ENCODE results near the gene NCR1. TPM values are rescaled to one million over a fixed set of nuclear protein-coding genes. Genes with fewer than 3 reads are reported as not detected.
"Not testable (repeated sequence)": the region's sequence is repeated elsewhere in the genome, so short reads cannot be mapped to it uniquely, and the experiment has no call there.

The NCR1 gene, protein sequence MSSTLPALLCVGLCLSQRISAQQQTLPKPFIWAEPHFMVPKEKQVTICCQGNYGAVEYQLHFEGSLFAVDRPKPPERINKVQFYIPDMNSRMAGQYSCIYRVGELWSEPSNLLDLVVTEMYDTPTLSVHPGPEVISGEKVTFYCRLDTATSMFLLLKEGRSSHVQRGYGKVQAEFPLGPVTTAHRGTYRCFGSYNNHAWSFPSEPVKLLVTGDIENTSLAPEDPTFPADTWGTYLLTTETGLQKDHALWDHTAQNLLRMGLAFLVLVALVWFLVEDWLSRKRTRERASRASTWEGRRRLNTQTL
- 1 to 10 TPM in 5 of 6 donors, under 1 TPM in 1; 0.89 to 4.2 (median 2.2) TPM for total RNA-seq

DNA sequence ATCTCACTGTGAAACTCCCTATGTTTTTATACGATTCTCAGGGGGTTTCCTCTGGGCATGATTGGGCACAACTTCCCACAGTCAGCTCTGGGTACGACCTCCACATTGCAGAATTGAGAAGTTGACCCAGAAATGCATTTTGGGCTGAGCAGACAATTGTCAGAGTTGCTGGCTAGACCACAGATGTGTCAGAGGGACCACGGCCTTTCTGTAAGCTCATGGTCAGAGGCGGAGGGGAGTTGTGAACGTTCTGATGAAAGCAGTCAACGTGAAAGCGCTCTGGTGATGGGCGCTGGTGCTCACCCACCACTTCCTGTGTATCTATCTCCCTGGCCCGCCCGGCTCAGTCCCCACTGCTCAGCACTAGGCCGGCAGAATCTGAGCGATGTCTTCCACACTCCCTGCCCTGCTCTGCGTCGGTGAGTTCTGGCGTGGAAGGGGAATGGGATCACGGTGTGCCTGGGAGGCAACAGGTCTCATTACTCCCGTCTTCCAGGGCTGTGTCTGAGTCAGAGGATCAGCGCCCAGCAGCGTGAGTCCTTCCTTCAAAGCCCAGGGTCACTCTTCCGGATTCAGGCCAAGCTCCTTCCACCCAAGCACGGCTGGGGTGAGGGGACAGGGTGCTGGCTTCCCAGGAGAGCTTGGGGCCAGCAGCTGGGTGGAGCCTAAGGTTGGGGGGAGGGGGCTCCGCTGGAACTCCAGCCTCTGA is at the start of gene NCR1:
Gene NCR1 (plus strand): TSS at position 346 of the 709 bp plus-strand sequence. CDS start 40 bp downstream, at position 386.
- Histone ChIP-seq H3K27ac (no peak within 1 kb of the TSS), H3K9me3 (no peaks in the 10 kb centered on the region), H3K4me3 (no peak within 1 kb of the TSS), H3K36me3 (no peaks in the 10 kb centered on the region), H3K4me1 (no peaks in the 10 kb centered on the region), H3K27me3 (no peaks in the 10 kb centered on the region)
- WGBS, 2 donors = 49 to 57% methylated on average over 19 to 21 of the region's 22 CpGs
- DNase-seq (peak in 1 of 2 donors; percentile 30), ATAC-seq (ENCODE audit: low FRiP score in 2 of 2) (peak in 1 of 2 donors; percentile 37)
- no peak for TF ChIP-seq EP300 (IDR thresholded peaks at IDR 0.05)
- no peak for TF ChIP-seq POLR2AphosphoS5 (IDR thresholded peaks at IDR 0.05)
- no peak for TF ChIP-seq POLR2A (IDR thresholded peaks at IDR 0.05)
- TF ChIP-seq, protein P1, sequence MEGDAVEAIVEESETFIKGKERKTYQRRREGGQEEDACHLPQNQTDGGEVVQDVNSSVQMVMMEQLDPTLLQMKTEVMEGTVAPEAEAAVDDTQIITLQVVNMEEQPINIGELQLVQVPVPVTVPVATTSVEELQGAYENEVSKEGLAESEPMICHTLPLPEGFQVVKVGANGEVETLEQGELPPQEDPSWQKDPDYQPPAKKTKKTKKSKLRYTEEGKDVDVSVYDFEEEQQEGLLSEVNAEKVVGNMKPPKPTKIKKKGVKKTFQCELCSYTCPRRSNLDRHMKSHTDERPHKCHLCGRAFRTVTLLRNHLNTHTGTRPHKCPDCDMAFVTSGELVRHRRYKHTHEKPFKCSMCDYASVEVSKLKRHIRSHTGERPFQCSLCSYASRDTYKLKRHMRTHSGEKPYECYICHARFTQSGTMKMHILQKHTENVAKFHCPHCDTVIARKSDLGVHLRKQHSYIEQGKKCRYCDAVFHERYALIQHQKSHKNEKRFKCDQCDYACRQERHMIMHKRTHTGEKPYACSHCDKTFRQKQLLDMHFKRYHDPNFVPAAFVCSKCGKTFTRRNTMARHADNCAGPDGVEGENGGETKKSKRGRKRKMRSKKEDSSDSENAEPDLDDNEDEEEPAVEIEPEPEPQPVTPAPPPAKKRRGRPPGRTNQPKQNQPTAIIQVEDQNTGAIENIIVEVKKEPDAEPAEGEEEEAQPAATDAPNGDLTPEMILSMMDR (IDR thresholded peaks at IDR 0.05) = no peak

DNA sequence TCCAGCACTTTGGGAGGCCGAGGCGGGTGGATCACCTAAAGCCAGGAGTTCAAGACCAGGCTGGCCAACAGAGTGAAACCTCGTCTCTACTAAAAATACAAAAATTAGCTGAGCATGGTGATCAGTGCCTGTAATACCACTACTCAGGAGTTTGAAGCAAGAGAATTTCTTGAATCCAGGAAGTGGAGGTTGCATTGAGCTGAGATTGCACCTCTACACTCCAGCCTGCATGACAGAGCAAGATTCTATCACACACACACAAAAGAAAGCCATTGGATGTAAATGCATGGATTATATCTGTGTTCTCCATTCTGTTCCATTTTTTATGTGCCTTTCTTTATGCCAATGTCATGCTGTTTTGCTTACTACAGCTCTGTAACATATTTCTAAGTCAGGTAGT is 47.5 kb upstream of the NCR1 start:
- DNase-seq; H3K9me3 ChIP-seq; H3K27ac ChIP-seq; H3K4me3 ChIP-seq; H3K36me3 ChIP-seq; H3K27me3 ChIP-seq; ATAC-seq (ENCODE audit: low FRiP score in 2 of 2); H3K4me1 ChIP-seq: not testable (repeated sequence)
- WGBS, 2 donors = 87 to 95% methylated on average over 3 of the region's 3 CpGs

DNA sequence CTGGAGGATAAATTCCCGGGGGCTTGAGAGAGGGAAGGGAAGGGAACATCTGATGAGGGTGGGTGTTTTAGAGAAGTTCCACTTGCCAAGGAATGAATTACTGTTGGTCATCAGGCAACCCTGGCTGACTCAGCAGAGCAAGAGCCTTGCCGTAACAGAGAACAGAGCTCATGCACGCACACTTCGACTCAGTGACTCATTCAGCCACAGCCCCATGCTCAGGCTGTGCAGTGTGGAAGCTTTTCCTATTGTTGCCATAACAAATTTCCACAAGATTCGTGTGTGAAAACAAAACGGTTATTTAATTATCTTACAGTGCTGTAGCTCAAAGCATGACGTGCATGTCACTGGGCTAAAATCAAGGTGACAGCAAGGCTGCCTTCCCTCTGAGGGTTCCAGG is 46.5 kb upstream of the NCR1 start:
- H3K9me3 ChIP-seq; H3K4me3 ChIP-seq; ATAC-seq (ENCODE audit: low FRiP score in 2 of 2); H3K27ac ChIP-seq; H3K36me3 ChIP-seq; H3K27me3 ChIP-seq; H3K4me1 ChIP-seq: not testable (repeated sequence)
- 60 to 67% methylated on average over 7 of the region's 7 CpGs for WGBS, 2 donors
- peak in 1 of 2 donors; percentile 42 for DNase-seq

DNA sequence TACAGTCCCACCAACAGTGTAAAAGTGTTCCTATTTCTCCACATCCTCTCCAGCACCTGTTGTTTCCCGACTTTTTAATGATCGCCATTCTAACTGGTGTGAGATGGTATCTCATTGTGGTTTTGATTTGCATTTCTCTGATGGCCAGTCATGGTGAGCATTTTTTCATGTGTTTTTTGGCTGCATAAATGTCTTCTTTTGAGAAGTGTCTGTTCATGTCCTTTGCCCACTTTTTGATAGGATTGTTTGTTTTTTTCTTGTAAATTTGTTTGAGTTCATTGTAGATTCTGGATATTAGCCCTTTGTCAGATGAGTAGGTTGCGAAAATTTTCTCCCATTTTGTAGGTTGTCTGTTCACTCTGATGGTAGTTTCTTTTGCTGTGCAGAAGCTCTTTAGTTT is 42.5 kb upstream of the NCR1 start:
- H3K27me3 ChIP-seq; ATAC-seq (ENCODE audit: low FRiP score in 2 of 2); H3K36me3 ChIP-seq; H3K4me3 ChIP-seq; H3K9me3 ChIP-seq; H3K27ac ChIP-seq; H3K4me1 ChIP-seq; DNase-seq: not testable (repeated sequence)
- WGBS, 2 donors = 67% methylated on average over 2 of the region's 3 CpGs; no CpG with 5 or more reads in 1 of the 2 donors

DNA sequence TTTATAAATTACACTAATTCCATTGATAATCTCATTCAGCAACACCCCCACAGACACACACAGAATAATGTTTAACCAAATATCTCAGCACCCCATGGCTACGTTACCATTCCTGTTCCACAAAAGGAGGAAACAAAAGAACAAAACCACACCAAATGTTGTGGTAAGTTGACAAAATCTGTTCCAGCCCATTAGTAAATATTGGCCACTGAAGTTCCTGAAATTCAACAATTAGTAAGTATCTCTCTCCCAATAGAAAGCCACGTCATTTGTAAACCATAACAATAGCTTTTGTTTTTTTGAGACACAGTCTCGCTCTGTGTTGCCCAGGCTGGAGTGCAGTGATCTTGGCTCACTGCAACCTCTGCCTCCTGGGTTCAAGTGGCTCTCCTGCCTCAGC is 34.3 kb upstream of the NCR1 start:
- WGBS, 2 donors = 45 to 53% methylated on average over 3 of the region's 3 CpGs

DNA sequence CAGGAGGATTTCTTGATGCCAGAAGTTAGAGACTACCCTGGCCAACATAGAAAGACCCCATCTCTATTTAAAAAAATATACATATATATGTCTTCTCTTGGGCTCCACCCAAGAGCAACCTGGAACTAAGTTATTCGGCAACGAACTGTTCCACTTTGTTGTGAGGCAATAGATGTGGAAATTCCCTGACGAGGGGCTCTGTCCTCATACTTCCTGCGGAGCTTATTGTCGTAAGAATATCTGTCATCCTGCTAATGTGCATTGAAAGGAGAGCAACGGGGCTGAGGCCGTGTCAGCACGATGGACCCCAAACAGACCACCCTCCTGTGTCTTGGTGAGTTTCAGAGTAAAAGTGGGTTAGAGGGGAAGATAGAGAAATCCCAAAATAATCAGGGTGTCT is 32.0 kb upstream of the NCR1 start, which contains the start of gene FCAR:
Gene FCAR (plus strand): TSS at position 246 of the 400 bp plus-strand sequence. CDS start 55 bp downstream, at position 301.
- peak within 1 kb of the TSS in 1 of 4 donors; percentile 32 for H3K4me3 ChIP-seq
- peak; percentile 72 to 74 for TF ChIP-seq POLR2AphosphoS5 (IDR thresholded peaks at IDR 0.05)
- TF ChIP-seq, protein P1 (IDR thresholded peaks at IDR 0.05) = no peak
- no peaks in the 10 kb centered on the region for H3K36me3 ChIP-seq
- no peaks in the 10 kb centered on the region for H3K4me1 ChIP-seq
- ATAC-seq (ENCODE audit: low FRiP score in 2 of 2) (peak in 1 of 2 donors; percentile 41), DNase-seq (peak in 1 of 2 donors; percentile 55)
- 59 to 62% methylated on average over 8 of the region's 8 CpGs for WGBS, 2 donors
- H3K27ac ChIP-seq = peak within 1 kb of the TSS; percentile 37 to 83 (median 55)
- no peaks in the 10 kb centered on the region for H3K27me3 ChIP-seq
- no peaks in the 10 kb centered on the region for H3K9me3 ChIP-seq

More for the DNA sequence above, 34.3 kb upstream of the NCR1 start:
- Histone ChIP-seq H3K4me3 (no peak overlapping the region), H3K27me3 (no peaks in the 10 kb centered on the region), H3K4me1 (no peaks in the 10 kb centered on the region), H3K27ac (peak overlapping the region in 1 of 4 donors; percentile 61), H3K9me3 (no peaks in the 10 kb centered on the region), H3K36me3 (no peaks in the 10 kb centered on the region)
- TF ChIP-seq POLR2AphosphoS5 (IDR thresholded peaks at IDR 0.05) = no peak
- TF ChIP-seq, protein P1 (IDR thresholded peaks at IDR 0.05) = no peak
- TF ChIP-seq POLR2A (IDR thresholded peaks at IDR 0.05) = no peak
- no peak for TF ChIP-seq EP300 (IDR thresholded peaks at IDR 0.05)
- ATAC-seq (ENCODE audit: low FRiP score in 2 of 2) = no peak
- DNase-seq = no peak
